Measurements from ENCODE around the gene PGA4.

- TF ChIP-seq TOX (CRISPR knock-in tag; IDR thresholded peaks at IDR 0.05; ENCODE audit: borderline replicate concordance) (no peak), ZFP3 (CRISPR knock-in tag; IDR thresholded peaks at IDR 0.05) (no peak), OSR1 (CRISPR knock-in tag; IDR thresholded peaks at IDR 0.05) (no peak), ISL1 (CRISPR knock-in tag; IDR thresholded peaks at IDR 0.05) (no peak), TSHZ2 (CRISPR knock-in tag; IDR thresholded peaks at IDR 0.05) (no peak), BACH2 (CRISPR knock-in tag; IDR thresholded peaks at IDR 0.05; ENCODE audit: borderline replicate concordance) (no peak)
- TF ChIP-seq, protein P1, sequence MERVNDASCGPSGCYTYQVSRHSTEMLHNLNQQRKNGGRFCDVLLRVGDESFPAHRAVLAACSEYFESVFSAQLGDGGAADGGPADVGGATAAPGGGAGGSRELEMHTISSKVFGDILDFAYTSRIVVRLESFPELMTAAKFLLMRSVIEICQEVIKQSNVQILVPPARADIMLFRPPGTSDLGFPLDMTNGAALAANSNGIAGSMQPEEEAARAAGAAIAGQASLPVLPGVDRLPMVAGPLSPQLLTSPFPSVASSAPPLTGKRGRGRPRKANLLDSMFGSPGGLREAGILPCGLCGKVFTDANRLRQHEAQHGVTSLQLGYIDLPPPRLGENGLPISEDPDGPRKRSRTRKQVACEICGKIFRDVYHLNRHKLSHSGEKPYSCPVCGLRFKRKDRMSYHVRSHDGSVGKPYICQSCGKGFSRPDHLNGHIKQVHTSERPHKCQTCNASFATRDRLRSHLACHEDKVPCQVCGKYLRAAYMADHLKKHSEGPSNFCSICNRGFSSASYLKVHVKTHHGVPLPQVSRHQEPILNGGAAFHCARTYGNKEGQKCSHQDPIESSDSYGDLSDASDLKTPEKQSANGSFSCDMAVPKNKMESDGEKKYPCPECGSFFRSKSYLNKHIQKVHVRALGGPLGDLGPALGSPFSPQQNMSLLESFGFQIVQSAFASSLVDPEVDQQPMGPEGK (CRISPR knock-in tag; IDR thresholded peaks at IDR 0.05; ENCODE audit: borderline replicate concordance): no peak
These were observed 34.7 kb downstream of the PGA4 start for GRCh38 chr11:61256710-61257482.
